ENCODE data around the gene ULK2.
"Not testable (repeated sequence)": the region's sequence is repeated elsewhere in the genome, so short reads cannot be mapped to it uniquely, and the experiment has no call there.

The ULK2 gene

DNA sequence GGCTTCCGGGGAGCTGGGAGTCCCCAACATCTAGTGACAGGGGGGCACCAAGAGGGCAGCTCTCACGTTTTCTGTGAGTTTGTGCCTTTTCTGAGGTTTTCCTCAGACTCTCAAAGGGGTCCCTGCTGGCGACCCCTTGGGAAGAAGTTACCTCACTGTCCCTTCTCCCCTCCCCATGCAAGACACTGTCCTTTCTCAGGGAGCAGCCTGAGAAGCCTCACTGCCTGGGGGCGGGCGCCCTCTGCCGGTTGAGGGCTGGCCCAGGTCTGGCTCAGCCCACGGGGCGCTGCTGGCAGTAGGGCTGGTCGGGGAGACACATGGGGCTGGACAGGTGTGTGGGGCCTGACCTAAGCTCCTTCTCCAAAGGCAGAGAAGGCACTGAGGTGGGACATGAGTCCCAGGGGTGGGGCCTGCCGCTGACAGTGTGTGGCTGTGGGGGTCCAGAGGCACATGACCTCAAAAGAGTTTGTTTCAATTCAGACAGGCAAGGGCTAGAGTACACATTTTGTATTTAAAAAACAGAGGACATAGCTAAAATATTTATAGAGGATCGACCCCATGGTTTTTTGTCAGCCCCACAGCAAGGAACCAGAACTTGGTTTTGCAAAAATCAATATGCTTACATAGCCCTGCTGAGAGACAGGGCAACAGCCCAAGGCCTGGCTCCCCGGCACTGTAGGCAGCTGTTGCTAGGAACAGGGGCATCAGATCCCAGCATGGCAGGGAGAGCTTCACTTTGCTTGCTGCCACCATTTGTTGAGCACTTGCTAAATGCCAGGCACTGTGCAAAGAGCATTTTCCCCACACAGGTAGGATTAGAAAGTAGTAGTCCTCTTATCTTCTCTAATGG, 101.1 kb downstream of the ULK2 start:
- DNase-seq (ENCODE audit: low spot score) = peak; percentile 92

DNA sequence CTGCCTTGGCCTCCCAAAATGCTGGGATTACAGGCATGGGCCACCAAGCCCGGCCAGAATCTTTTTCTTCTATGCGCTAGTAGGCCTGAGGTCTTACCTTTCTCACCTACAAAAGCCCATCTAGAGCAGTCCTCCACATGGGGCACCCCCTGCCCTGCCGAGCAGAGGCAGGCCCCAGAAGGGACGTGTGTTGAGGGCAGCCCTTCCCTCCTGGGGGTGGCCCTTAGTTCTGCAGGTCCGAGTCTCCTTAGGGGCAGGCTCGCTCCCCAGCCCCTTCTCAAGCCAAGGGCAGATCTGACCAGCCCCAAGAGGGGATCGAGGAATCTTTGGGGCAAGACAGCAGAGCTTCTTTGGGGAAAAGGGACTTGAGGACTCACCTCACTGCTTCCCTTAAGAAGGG, 101.7 kb downstream of the ULK2 start:
- DNase-seq (ENCODE audit: low spot score) = no peak

DNA sequence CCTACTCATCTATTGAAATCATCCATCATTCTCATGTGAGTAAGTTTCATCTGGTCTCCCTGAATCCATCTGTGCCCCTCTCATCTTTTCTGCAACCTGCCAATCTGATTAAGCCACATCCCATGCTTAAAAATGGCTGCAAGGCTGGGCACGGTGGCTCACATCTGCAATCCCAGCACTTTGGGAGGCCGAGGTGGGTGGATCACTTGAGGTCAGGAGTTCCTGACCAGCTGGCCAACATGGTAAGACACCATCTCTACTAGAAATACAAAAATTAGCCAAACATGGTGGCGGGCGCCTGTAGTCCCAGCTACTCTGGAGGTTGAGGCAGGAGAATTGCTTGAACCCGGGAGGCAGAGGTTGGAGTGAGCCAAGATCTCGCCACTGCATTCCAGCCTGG, 103.7 kb downstream of the ULK2 start:
- not testable (repeated sequence) for DNase-seq (ENCODE audit: low spot score)

DNA sequence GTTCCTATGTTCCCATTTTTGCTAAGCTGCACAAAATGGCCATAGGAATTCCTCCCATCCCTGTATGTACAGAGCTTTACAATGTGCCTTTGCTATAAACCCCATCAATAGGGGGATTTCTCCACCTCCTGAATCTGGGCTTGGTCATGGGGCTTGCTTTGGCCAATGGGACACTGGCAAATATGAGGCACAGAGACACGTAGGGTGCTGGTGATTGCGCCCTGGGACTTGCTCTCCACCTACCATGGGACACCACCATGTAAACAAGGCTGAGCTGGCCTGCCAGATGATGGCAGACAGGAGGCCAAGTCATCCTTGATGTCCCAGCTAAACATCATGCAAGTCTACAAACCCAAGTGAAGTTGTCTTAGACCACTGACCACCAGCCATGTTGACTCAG, 104.3 kb downstream of the ULK2 start:
- no peak for DNase-seq (ENCODE audit: low spot score)

DNA sequence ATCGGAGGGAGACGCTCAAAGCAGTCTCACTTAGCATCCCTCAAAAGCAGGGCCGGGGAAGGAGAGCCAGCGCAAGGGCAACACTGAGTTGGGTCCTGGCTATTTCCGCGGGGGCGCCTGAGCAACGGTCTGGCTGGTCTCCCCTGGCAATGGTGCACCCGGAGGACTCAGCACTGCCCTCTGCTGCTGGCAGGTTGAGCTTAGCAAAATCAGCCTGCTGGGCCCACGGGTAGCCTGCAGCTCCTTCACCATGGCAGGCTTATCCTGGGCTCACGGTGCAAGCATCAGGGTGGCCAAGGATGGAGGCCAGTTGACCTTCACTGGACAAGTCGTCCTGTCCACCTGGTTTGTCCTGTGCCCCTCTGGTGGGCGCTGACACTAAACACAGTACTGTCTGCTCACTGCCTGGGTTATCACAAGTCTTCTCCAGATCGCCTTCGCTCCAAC, 105.2 kb downstream of the ULK2 start:
- peak; percentile 91 for DNase-seq (ENCODE audit: low spot score)

GRCh38 chr17:19760746-19761145, 107.0 kb downstream of the ULK2 start:
- no peak for DNase-seq (ENCODE audit: low spot score)

- no peak for DNase-seq (ENCODE audit: low spot score)
Measured at GRCh38 chr17:19759568-19760549, 107.9 kb downstream of the ULK2 start.

GRCh38 chr17:19757536-19758180, 110.1 kb downstream of the ULK2 start:
- no peak for DNase-seq (ENCODE audit: low spot score)

DNA sequence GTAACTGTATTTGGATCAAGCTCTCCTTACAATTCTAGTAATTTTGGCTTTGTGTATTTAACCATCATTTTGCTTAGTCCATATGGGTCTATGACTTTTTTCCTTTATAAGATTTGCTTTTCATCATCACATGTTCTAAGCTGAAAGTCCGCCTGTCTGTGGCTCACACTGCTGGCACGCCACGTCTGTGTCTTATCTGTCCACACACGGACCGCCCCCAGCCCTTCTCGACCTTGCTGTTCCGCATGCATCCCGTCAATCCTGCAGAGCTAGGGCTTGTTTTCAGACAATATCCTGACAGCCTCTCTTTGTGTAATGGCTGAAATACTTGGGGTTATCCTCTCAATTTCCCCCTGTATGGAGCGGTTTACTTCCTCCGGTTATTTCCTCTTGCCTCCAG, 111.2 kb downstream of the ULK2 start:
- no peak for DNase-seq (ENCODE audit: low spot score)

DNA sequence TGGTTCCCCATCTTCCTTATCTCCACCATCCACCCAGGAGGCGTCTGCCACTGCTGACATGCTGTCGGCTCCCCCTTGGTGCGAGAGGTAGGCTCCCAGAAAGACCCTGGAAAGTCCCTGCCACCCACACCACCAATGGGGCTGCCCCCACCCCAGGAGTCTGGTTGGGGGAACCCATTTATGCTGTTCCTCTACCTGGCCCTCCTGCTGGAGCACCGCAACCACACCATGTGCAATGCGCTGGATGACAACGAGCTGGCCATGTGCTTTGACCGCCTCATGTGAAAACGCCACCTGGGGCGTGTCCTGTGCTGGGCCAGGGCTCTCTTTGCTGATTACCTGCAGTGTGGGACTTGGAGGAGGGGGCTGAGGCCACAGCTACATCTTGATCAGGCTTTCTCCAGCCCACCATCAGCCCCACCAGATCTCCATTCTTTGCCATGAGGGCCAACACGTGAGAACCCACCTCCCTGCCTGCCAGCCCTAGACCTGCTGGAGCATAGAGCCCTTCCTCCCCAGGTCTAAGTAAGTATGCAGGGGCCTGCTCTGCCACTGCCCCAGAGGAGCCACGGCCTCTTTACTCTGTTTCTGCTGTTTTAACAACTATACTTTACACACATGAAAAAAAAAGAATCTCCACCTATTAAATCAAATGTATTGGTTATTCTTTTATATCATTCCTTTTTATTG, 111.8 kb downstream of the ULK2 start:
- no peak for DNase-seq (ENCODE audit: low spot score)

DNA sequence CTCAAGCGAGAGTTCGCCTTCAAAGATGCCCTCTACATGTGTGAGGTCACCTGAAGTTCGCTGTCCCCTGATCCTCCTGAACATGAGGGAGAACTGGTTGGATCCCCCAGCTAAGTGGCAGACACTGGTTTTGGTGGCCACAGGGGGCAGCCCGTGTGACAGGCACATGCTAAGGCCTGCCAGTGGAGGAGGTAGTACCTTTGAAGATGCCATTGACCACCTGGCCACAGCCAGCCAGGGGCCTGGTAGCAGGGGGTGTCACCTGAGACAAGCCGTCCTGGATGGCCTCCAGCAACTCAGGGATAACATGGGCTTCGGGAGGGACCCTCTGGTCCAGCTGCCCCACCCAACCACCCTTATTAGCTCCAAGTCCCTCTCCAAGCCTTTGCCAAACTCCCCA, 112.3 kb downstream of the ULK2 start:
- DNase-seq (ENCODE audit: low spot score) = no peak

GRCh38 chr17:19753661-19754463, 113.9 kb downstream of the ULK2 start:
- DNase-seq (ENCODE audit: low spot score) = peak; percentile 34

GRCh38 chr17:19753051-19753509, 114.7 kb downstream of the ULK2 start:
- DNase-seq (ENCODE audit: low spot score) = peak; percentile 94

- DNase-seq (ENCODE audit: low spot score) = no peak
Measured at GRCh38 chr17:19752216-19753050, 115.3 kb downstream of the ULK2 start.

DNA sequence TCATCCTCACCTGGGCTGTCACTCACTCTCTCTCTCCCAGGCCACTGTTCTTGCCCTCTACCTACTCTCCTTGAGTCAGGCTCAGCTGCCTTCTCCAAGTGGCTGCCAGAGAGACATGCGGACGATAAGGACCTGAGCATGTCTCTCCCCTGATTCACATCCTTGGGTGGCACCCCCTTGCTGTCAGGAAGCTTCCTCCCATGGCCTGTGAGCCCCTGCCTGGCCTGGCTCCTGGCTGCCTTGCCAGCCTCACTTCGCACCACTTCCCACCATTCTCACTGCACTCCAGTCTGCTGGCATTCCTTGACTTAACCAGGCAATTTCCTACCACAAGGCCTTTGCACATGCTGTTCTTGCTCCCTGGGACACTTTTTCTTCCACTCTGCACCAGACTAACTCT, 116.9 kb downstream of the ULK2 start:
- no peak for DNase-seq (ENCODE audit: low spot score)

DNA sequence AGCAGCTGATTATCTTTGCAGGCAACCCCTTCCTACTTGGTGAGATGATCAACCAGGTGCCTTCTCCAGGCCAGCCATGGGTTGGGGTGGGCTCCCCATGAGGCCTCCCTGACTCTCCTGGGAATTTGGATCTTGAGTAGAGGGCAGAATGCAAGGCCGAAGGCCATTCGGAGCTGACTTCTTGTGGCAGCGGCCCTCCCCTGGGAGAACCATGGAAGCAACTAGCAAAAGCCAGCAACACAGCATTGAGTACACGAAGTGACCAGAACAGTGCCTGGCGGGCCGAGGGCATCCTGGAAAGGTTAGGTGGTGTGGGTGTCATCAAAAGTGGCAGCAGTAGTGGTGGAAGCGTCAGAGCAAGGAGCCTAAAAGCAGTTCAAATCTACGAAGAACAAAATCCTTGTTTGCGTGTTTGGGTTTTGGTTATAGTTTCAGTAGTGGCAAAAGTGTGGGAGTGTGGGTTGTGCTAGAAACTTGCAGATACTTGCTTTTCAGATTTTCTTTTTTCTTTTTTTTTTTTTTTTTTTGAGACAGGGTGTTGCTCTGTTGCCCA, 117.6 kb downstream of the ULK2 start:
- no peak for DNase-seq (ENCODE audit: low spot score)

GRCh38 chr17:19748807-19749193, 118.9 kb downstream of the ULK2 start:
- no peak for DNase-seq (ENCODE audit: low spot score)

DNA sequence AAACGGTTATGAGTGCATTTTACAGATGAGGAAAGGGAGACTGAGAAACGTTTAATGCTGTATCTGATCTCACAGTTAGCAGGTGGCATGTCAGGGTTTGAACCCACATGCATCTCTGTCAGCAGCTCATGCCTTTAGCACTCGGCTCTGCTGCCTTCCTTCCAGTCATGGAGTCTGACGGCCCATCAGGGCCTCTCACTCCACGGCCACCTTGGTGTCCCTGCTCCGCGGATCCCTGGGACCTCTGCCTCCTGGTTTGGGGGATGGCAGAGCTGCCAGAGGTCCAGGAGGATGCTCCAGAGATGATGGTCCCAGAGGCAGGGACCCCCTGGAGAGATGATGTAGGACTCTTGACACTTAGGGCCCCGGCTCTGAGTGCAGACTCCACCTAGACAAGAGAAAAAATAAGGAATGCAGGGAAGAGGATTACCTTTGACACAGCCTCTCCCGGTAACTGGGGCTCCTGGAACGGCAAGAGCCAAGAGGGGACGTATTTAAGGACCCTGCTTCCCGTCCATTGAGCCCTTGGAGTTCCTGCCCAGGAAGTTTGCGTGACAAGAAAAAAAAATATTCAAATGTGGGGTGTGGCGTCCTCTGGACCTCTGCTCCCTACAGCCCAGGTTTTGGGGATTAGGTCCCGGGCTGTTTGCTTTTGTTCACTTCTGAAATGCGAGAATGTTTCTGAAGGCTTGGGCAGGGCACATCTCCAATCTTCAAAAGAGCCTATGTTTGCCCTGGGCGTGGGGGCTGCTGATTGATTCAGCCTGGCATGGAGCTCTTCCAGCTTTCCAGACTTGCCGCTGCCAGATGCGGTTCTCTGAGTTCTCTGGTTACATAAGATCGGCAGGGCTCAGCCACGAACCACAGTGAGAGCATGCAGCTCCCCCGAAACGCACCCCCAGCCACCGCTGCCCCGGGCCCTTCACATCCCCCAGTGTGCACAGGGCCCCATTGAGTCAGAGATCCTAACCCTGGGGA, 119.6 kb downstream of the ULK2 start, which contains the start of gene ALDH3A1:
ALDH3A1 (minus strand) TSS at position 470 of the 978 bp plus-strand sequence. CDS start 3,169 bp downstream, outside the sequence.
- peak; percentile 65 for DNase-seq (ENCODE audit: low spot score)

Measured in GM03348 (cell line).